OCI-LY3 (cell line): Measurements from ENCODE around the gene ST8SIA4.

ENCODE experiments used
- CTCF ChIP-seq: fragments of 200-600, 300-600 bp; sonication (generic); IDR thresholded peaks from 2 replicates; pipeline ENCODE4 v1.5.1; 2014; ENCODE audit warnings: antibody characterized with exemption, low read length, low read depth
- EZH2phosphoT487 ChIP-seq: fragments of 200-600 bp; shearing (Covaris generic); IDR thresholded peaks from 2 replicates; pipeline ENCODE4 v1.6.1; 2018; ENCODE audit warnings: antibody characterized with exemption, mixed run types, low read depth

- no peak for TF ChIP-seq CTCF
- no peak for TF ChIP-seq EZH2phosphoT487
Measured at GRCh38 chr5:100758306-100758705, 144.8 kb downstream of the ST8SIA4 start.
